ENCODE measurements around the gene DDX24. TPM values are rescaled to one million over a fixed set of nuclear protein-coding genes. Genes with fewer than 3 reads are reported as not detected.

Gene DDX24
- polyA plus RNA-seq, 3 donors: 51.2 to 68.0 (median 53.8) TPM

DNA sequence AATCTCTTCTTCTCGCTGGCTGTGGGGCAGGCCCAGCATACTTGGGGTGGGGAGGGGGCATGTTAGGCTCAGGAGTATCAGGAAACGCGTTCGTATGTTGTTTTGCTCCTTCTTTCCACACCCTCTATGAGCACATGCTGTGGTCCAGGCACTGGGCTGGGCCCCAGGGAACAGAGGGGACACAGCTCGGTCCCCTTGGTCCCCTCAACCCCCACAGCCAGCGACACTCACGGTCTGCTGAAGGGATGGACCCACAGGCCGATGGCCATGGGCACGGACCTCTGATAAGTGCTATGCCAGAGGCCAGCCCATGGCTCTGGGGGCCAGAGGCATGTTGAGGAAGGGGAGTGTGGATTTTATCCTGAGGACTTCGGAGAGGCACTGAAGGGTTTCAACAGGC is 35.7 kb upstream of the DDX24 start:
- no peak overlapping the region for H3K27ac Mint-ChIP-seq
- intact Hi-C loops (cut with micrococcal nuclease): no loop called here

DNA sequence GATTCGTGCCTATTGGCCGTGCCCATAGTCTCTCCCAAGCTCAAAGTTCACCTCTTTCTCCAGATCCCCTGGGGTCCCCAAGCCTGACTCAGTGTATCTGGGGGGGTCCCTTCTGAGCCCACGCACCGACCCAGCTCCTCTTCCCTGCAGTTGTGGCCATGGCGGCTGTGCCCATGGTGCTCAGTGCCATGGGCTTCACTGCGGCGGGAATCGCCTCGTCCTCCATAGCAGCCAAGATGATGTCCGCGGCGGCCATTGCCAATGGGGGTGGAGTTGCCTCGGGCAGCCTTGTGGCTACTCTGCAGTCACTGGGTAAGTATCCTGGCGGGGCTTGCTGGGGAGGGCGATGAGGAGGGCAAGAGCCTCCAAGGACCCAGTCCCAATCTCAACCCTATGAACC is 34.6 kb upstream of the DDX24 start:
- TF ChIP-seq, protein P1, sequence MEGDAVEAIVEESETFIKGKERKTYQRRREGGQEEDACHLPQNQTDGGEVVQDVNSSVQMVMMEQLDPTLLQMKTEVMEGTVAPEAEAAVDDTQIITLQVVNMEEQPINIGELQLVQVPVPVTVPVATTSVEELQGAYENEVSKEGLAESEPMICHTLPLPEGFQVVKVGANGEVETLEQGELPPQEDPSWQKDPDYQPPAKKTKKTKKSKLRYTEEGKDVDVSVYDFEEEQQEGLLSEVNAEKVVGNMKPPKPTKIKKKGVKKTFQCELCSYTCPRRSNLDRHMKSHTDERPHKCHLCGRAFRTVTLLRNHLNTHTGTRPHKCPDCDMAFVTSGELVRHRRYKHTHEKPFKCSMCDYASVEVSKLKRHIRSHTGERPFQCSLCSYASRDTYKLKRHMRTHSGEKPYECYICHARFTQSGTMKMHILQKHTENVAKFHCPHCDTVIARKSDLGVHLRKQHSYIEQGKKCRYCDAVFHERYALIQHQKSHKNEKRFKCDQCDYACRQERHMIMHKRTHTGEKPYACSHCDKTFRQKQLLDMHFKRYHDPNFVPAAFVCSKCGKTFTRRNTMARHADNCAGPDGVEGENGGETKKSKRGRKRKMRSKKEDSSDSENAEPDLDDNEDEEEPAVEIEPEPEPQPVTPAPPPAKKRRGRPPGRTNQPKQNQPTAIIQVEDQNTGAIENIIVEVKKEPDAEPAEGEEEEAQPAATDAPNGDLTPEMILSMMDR (IDR thresholded peaks at IDR 0.05): no peak
- Histone ChIP-seq H3K4me3 (replicated peaks in 1 of 3; ENCODE audit: low read depth in 2 of 3, low read length in 3 of 3) (no peak overlapping the region), H3K79me2 (ENCODE audit: insufficient read depth, low read length) (no peaks in the 10 kb centered on the region), H3K4me2 (replicated peaks; ENCODE audit: extremely low read depth, low read length, poor library complexity, severe bottlenecking) (no peak overlapping the region), H3K9me3 (replicated peaks in 1 of 2; ENCODE audit: control insufficient read depth in 1 of 2, insufficient read depth in 1 of 2, low read length in 2 of 2) (peaks cover 12 to 16% of the 10 kb centered on the region in 2 donors), H3K36me3 (replicated peaks in 1 of 2; ENCODE audit: control insufficient read depth in 1 of 2, insufficient read depth in 2 of 2, low read length in 2 of 2) (no peaks in the 10 kb centered on the region), H4K20me1 (ENCODE audit: insufficient read depth, low read length) (no peaks in the 10 kb centered on the region), H3K27me3 (ENCODE audit: control insufficient read depth in 2 of 2, insufficient read depth in 2 of 2, low read length in 2 of 2) (no peaks in the 10 kb centered on the region), H2AFZ (ENCODE audit: insufficient read depth, low read depth, low read length, poor library complexity, severe bottlenecking) (peak overlapping the region; percentile 74), H3K9ac (ENCODE audit: insufficient read depth, low read length, poor library complexity, severe bottlenecking) (no peak overlapping the region), H3K27ac (ENCODE audit: low read depth in 1 of 2, low read length in 2 of 2) (no peak overlapping the region), H3K4me1 (ENCODE audit: control insufficient read depth in 1 of 2, insufficient read depth in 2 of 2, low read length in 2 of 2) (peaks cover 10% of the 10 kb centered on the region in 2 donors)
- Mint-ChIP-seq H3K4me3 (peak overlapping the region in 1 of 2 donors; percentile 66), H3K4me1 (peaks cover 12% of the 10 kb centered on the region), H3K36me3 (no peaks in the 10 kb centered on the region), H3K27ac (no peak overlapping the region), H3K27me3 (ENCODE audit: low read depth in 3 of 3) (peaks cover 12 to 25% (median 12%) of the 10 kb centered on the region in 3 donors), H3K9me3 (peaks cover 7 to 19% (median 13%) of the 10 kb centered on the region in 7 donors)
- intact Hi-C loops (cut with micrococcal nuclease): no loop called here
- WGBS (ENCODE audit: insufficient coverage): 94% methylated on average over 4 of the region's 15 CpGs
- no peak for DNase-seq

More for the DNA sequence above, 35.7 kb upstream of the DDX24 start:
- H3K4me1 ChIP-seq (ENCODE audit: control insufficient read depth in 1 of 2, insufficient read depth in 2 of 2, low read length in 2 of 2): peaks cover 10% of the 10 kb centered on the region in 2 donors
- no peak overlapping the region for H2AFZ ChIP-seq (ENCODE audit: insufficient read depth, low read depth, low read length, poor library complexity, severe bottlenecking)
- Mint-ChIP-seq H3K36me3 (no peaks in the 10 kb centered on the region), H3K4me1 (peaks cover 12% of the 10 kb centered on the region), H3K9me3 (peaks cover 10 to 24% (median 18%) of the 10 kb centered on the region in 7 donors), H3K4me3 (no peak overlapping the region), H3K27me3 (ENCODE audit: low read depth in 3 of 3) (peaks cover 12 to 20% (median 15%) of the 10 kb centered on the region in 3 donors)
- no peak overlapping the region for H3K27ac ChIP-seq (ENCODE audit: low read depth in 1 of 2, low read length in 2 of 2)
- peaks cover 0 to 2% of the 10 kb centered on the region in 2 donors for H3K27me3 ChIP-seq (ENCODE audit: control insufficient read depth in 2 of 2, insufficient read depth in 2 of 2, low read length in 2 of 2)
- DNase-seq: no peak
- H3K4me2 ChIP-seq (replicated peaks; ENCODE audit: extremely low read depth, low read length, poor library complexity, severe bottlenecking): no peak overlapping the region
- H3K4me3 ChIP-seq (replicated peaks in 1 of 3; ENCODE audit: low read depth in 2 of 3, low read length in 3 of 3): no peak overlapping the region
- no peaks in the 10 kb centered on the region for H3K36me3 ChIP-seq (replicated peaks in 1 of 2; ENCODE audit: control insufficient read depth in 1 of 2, insufficient read depth in 2 of 2, low read length in 2 of 2)
- TF ChIP-seq, protein P1 (IDR thresholded peaks at IDR 0.05): no peak
- 94% methylated on average over 2 of the region's 10 CpGs for WGBS (ENCODE audit: insufficient coverage)
- H3K9me3 ChIP-seq (replicated peaks in 1 of 2; ENCODE audit: control insufficient read depth in 1 of 2, insufficient read depth in 1 of 2, low read length in 2 of 2): peaks cover 12 to 25% of the 10 kb centered on the region in 2 donors
- no peaks in the 10 kb centered on the region for H3K79me2 ChIP-seq (ENCODE audit: insufficient read depth, low read length)
- H3K9ac ChIP-seq (ENCODE audit: insufficient read depth, low read length, poor library complexity, severe bottlenecking): no peak overlapping the region
- H4K20me1 ChIP-seq (ENCODE audit: insufficient read depth, low read length): no peaks in the 10 kb centered on the region

Measured in CD14-positive monocyte (primary cell).